CD4-positive, alpha-beta T cell treated with Interleukin-2 at 100 ng/mL for 4 hours (primary cell): ENCODE measurements around the gene MESD.
"Not testable (repeated sequence)": the region's sequence is repeated elsewhere in the genome, so short reads cannot be mapped to it uniquely, and the experiment has no call there.

Experiments used
- DNase-seq: peaks from one replicate; pipeline ENCODE4 v3.0.0-alpha.2; 2020; ENCODE audit warnings: low spot score

The MESD gene

DNA sequence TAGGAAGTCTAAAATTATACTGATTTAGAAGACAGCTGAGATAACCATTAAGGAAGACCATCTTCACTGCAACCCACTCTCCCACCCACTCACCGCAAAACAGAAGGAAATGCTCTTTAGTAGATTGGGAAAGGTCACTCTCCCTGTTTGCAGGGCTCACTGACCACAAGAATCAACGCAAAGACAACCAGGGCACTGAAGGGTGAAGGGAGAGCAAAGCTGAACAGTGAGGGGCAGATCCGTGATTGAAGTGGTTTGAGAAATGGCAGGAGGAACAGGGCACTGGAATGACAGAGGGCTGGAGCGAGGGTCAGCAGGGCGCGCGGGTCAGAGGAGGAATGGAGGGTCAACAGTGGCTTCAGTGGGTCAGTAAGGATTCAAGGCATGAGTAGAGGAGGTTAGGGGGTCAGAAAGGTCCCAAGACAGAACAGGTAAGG is 520 bp downstream of the MESD start:
- DNase-seq, result no peak

DNA sequence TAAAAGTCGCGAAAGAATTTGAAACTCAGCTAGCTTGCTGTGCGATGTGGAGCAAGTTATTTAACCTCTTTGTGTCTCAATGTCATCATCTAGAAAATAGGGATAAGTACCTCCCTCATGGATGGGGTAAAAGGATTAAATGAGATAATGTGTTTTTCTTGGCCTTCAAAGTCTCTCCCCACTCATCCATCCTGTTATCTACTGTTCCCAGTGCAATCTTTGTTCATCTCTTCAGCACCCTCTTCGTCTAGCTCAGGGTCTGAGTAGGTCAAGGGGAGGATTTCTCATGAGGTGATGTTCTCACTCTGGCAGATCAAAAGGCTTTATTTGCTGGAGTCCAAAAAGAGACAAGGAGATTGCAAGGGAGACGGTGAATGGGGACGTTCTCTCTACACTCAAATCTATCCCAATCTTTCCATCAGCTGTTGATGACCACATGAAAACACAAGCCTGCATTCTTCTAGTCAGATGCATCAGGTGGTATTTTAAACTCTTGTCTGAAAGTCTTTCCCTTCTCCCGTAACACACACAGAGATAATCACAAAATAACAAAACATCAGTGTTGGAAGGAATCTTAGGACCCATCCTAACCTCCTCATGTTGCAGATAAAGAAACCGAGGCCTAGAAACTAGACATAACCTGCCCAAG is 1.3 kb downstream of the MESD start:
- no peak for DNase-seq

DNA sequence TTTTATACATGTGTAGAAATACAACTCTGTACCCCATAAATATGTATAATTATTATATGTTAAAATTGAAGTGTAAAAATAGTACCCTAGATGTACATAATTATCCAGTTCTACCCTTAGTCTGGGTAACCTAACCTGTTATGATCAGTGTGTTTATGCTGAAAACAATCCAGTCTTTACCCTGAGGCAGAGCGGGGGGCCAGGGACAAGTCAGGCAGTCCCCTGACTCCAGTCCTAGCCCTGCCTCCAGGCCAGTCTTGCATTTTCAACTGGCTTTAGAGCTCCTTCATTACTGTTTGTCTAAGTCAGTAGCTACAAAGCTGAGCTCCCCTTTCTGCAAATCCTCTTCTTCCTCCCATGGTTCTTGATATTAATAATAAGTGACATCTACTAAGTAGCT is 3.1 kb downstream of the MESD start:
- no peak for DNase-seq

DNA sequence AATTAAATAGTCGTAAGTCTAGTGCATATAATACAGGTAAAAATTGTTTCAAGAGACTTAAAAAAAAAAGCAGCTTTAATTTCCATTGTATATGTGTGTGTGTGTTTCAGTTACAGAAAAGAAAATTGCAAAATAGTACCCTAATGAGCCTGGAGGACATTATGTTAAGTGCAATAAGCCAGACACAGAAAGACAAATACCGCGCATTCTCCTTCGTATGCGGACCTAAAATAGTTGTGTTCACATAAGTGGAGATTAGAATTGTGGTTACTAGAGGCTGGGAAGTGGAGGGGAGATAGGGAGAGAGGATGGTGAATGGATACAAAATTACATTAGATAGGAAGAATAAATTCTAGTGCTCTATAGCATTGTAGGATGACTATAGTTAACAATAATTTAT is 3.6 kb downstream of the MESD start:
- DNase-seq, result no peak

DNA sequence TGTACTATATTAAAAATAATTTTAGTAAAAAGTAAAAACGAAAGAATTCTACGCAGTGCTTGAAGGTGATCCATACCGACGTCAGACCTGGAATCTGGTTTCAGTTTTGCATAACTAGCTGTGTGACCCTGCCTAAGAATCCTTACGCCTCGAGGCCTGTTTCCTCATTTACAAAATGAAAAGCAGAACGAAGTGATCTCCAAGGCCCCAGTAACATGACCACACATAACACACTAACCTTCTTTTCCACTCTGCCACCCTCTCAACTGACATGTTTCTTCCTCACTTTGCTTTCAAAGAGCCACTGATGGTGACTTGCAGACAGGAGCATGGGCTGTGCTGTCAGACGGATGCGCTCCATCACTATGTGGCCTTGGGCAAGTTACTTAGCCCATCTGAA is 4.8 kb downstream of the MESD start:
- DNase-seq, result no peak

DNA sequence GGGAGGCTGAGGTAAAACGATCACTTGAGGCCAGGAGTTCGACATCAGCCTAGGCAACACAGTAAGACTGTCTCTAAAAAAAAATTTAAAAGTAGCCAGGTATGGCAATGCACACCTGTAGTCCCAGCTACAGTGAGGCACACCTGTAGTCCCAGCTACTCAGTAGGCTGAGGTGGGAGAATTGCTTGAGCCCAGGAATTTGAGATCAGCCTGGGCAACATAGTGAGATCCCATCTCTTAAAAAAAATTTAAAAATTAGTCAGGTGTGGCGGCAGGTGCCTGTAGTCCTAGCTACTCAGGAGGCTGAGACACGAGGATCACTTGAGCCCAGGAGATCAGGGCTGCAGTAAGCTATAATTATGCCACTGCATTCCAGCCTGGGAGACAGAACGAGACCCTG is 6.8 kb downstream of the MESD start:
- no peak for DNase-seq

DNA sequence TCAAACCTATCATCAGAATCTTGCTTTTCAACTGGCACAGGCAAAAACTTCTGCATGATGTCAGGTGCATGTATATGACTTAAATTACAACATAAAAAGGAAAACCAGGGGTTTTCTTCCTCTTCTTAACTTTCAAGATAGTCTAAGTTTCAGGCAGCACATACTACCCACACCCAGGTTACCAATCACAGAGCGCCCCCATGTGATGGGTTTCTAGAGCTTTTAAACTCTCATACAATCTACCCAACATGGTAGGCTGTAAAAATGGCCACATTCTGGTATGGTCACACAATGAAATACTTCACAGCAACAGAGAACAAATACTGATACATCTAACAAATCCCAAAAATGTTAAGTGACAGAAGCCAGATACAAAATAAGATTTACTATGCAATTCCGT is 7.4 kb downstream of the MESD start:
- no peak for DNase-seq

DNA sequence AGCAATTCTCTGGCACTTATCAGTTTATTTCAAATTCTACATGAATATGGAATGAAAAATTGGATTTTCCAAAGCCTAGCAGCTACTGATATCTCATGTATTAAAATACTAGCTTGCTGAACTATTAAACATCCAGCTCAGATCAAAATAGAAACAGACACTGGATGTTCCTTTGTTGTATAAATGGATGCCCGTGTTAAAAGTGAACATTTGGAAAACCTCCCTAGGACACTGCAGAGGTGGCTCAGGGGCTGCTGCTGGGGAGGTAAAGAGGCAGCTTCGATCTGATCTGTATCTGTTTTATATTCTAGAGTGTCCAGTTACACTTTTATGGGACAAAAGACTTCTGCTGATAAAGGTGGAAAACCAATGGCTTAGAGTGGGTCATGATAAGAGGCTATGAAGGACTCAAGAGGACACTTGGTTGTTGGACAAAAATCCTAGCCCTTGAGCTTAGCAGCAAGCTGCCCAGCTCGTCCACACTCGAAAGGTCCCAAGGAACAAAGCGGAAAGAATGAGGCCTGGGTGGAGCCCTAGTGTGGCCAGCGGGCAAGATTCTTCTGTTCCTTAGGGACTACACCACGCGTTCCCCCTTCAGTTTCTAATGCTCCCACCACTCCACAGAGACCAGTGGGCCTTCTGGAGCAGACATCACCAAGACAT is 9.9 kb downstream of the MESD start:
- no peak for DNase-seq

DNA sequence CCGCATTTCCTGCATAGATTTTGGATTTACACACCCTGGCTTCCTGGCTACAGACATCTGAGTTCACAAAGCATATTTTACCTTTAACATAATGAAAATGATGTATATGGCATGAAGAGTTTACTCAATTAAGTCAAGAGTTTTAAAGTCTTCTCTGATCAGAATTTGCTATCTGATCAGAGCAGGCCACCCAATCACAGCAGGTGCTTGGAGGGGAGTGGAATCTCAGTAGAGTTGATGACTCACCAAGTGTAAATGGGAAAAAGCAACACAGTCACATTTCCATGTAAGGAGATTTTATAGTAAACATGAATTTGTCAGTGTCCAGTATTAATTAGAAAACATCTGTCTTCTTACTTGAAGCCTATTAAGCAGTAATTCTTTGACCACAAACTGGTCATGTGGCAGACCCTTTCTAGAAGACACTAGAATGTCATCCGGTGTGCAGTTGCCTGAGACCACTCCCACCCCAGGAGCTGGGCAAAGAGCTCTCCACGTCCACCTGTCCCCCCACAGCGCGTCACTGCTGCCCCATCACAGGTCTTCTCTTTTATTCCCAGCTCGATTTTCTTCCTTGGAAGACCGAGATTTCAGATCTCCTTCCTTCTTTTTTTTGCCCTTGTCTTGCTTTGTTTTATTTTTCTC is 10.8 kb downstream of the MESD start:
- DNase-seq, result no peak

DNA sequence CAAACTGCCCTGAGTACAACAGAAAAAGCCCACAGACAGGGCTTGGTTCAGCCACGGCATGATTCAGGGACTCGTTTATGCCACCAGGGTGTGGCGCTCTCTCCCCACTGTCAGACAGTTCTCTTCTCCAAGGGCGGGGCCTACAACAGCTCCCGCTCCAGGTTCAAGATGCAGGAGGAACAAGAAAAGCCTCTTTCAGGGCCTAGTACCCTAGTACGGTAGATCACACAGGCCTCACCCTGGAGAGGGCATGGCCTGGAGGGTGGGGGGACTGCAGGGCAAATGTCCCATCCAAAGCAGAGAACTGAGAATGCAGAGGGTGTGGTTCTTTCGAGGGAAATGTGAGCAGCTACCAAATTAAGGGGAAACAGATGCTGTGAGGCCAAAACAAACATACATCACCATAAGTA is 12.0 kb downstream of the MESD start:
- DNase-seq, result peak; percentile 39

DNA sequence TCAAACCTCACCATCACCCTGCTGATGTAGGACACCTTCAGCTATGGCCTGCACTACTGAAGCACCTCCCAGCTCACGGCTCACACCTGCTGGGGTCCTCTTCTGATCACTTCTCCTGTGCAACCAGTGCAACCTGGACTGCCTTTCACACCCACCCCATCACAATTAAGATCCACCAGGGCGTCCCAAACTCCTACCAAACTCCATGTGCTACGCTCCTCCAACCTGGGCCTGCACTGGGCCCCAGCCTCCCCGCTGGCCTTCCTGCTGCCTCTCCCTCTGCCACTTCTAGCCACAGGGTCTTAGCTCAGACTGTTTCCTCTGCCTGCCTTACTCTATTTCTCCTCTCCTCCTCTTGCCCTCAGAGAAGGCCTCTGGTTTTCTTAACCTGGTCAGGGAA is 12.8 kb downstream of the MESD start:
- DNase-seq, result no peak

DNA sequence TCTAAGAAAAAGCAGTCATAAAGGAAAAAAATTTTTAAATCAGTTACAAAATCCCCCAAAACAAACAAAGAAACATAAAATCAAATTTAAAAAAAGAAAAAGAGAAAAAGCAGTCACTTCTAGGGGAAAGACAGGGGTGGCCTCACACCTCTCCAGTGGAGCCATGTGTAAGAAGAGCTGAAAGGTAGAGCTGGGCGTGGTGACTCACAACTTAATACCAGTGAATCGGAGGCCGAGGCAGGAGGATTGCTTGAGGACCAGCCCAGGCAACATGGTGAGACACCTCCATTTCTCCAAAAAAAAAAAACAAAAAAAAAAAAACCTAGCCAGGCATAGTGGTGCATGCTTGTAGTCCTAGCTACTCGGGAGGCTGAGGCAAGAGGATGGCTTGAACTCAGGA is 14.7 kb downstream of the MESD start:
- DNase-seq, result no peak

DNA sequence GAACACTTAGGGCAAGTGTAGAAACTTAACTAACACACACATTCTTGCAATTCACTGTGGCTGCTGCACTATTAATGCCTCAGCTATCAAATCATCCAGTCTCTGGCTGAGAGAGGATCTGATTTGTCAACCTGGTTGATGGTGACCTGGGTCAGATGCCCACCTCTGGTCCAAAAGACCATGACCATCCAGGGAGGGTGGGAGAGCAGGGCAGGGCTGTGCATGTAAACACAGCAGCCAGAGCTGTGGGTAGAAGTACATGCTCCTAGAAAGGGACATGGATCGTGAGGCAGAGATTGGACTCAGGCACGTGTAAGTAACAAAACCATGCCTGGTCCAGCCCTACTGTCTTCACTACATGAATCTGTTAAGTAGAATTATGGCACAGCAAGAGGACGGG is 17.3 kb downstream of the MESD start:
- DNase-seq, result no peak

DNA sequence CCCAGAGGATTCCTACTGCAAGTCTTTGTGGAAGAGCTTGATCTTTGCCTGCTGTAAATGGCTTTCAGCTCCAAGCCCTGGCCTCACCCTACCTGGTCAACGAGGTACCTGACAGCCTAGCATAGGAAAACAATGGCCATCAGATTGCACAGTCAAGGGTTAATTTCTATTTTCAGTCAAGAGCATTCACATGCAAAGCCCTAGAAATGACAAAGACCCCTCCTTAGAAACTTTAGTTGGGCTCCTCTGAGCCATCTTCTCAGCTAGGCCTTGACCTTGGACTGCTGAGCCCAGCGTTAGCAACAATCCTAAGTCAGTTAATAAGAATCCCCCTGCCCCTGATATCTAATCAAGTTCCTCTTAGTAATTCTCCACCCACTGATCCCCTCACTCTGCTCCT is 18.5 kb downstream of the MESD start:
- no peak for DNase-seq

DNA sequence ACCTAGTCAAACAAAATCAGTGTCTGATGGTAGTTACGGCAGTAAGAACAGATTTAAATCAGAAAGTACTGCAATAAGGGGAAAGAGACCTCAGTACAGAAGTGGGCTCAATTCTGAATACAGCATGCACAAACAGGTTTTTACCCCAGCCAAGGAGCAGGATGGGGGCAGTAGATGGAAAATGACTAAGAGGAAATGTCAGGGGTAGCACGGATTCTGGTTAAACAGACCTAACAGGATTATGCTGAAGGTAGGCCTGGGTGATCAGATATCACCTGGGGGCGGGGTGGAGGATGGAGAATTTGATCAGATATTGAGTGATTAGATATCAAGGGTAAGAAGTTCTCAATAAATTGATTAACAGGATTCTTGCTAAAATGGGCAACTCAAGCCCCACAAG is 19.0 kb downstream of the MESD start:
- no peak for DNase-seq

DNA sequence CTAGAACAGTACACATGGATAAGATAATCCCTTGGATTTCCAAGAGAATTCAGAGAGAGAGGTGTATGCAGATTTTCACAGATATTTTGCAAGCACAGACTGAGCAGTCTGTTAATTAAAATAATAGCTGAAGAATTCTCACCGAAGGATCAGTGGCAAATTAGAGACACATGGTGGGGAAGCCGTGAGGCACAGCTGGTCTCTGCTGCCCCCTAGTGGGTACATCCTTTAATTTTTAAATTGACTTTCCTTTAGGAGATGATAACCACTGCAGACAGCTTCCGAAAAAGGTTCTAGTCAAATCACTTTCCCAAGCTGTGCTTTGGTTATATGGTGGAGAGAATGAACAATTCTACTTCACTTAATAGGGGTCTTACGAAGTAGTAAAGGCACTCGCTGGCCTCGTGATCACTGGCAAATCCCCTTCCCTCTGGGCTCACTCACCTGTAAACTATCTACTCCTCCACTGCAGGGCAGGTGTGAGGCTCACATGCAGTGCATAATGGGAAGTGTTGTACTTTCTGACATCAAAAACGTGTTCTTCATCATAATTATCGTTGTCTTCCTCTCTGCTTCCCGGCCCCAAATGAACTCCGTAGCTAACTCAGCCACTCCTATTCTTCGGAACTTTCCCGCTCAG is 19.5 kb downstream of the MESD start:
- DNase-seq, result peak; percentile 75

DNA sequence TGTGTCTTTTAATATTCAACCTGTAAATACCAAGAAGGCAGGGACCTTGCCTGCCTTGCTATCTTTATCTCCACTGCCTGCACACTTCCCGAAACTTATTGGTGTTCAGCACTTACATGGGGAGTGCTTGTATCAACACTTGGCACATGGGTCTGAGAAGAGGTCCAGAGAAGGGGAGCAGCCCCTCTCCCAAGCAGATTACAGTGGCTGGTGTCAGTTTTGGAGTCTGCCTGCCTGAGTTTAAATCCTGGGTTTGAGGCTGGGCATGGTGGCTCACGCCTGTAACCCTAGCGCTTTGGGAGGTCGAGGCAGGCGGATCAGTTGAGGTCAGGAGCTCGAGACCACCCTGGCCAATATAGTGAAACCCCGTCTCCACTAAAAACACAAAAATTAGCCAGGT is 20.3 kb downstream of the MESD start:
- no peak for DNase-seq

DNA sequence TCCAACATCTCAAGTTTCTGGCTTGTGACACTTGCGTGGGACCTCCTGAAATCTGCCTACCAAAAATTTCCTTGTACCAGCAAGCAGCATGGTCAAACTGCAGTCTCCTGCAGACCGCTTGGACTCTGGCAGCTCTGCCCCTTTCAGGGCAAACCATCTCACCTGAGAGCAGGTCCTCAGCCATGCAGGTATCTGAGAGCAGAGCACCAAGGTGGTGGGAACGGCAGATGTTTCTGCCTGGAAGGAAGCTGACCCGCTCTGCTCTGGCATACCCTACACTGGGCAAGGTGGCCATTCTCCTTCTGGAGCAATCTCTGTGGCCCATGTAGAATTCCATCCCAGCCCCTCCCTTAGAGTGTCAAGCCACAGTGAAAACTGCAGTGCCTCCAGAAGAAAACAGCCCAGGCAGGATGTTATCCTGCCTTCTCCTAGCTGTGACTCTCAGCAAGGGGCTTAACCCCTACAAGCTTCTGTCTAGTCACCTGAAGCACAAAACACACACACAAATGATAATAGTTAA is 21.6 kb downstream of the MESD start:
- no peak for DNase-seq

DNA sequence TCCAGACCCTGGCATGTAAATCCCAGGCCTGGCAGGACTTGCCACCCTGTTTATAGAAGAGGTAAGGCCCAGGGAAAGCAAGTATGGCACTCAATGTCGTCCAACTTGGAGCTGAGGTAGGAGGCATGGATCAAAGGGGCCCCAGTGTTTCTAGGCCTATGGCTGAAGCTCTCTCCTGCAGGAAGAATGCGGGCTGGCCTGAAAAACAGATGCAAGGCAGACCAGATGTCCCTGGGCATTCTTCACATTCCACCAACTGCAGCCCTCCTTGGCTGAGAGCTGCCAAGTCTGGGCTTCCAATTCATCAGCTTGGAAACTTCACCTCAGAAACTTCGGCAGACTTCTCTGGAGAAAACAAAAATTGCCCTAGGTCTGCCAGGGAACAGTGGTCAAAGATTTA is 22.2 kb downstream of the MESD start:
- no peak for DNase-seq

DNA sequence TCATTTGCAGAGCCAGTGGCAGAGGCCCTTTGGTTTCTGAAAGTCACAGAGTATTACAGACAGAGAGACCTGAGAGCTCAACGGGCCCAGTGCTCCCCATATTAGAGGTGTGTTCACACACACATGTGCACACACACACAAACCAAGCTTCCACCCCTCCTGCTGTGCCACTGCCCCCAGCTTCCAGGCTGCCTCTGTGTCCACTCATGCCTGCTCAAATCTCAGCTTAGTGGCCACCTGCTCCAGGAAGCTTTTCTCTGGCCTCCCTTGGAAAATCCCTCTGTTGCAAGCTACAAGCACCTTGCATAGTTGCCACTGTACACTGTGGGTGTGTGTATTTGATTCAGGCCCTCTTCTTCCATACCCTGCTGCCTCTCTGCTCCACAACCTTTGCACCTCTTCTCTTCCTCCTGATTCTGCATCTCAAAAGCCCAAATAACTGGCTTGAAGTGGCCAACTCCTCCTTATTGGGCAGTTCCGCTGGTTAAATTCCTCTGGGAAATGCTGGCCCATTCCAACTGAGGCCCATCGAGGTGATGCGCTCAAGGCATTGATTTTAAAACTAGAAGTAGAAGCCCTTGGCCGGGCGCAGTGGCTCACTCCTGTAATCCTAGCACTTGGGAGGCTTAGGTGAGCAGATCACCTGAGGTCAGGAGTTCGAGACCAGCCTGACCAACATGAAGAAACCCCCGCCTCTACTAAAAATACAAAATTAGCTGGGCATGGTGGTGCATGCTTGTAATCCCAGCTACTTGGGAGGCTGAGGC is 23.0 kb downstream of the MESD start:
- no peak for DNase-seq

DNA sequence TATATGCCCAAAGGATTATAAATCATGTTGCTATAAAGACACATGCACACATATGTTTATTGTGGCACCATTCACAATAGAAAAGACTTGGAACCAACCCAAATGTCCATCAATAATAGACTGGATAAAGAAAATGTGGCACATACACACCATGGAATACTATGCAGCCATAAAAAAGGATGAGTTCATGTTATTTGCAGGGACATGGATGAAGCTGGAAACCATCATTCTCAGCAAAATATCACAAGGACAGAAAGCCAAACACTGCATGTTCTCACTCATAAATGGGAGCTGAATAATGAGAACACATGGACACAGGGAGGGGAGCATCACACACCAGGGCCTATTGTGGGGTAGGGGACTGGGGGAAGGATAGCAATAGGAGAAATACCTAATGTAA is 24.2 kb downstream of the MESD start:
- DNase-seq, result not testable (repeated sequence)

DNA sequence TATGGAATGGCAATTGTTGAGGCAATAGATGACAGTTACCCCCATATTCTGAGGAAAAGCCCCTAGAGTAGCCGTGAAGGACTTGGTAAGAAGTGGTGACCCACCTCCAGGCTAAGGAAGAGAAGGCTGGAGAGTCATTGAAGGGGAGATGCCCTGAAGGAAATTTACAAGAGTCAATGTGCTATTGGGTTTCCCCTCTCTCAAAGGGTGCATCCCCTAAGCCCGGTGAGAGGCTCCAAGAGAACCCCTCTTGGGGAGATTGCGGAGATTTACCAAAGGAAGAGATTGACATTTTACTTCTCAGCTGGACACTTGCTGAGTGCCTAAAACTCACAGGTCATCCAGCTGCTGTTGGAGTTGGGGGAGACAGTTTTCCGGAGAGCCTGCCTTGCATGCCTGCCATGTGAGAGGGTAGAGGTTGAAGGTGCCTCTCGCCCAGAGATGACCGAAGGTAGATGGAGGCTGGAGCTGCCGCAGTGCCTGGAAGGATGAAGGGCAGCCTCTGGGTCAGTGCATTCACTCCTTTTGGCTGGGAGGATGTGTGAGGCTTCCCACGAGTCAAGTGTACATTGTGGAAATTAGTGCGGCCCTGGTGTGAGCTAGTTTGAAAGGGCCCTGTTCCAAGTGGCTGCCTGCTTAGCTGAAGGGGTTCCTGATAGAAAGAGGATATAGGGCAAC is 30.7 kb downstream of the MESD start:
- no peak for DNase-seq
